GM12878 (cell line): ENCODE data around the gene NTM. TPM values are rescaled to one million over a fixed set of nuclear protein-coding genes. Genes with fewer than 3 reads are reported as not detected.

ENCODE experiments used
- ATAC-seq: fragments of 200-7000 bp; cut with Tn5 transposase; 3 replicates; pipeline ENCODE4 v1.9.1; 2020; ENCODE audit warnings: mild to moderate bottlenecking, moderate library complexity
- BruUV-seq: library from RNA; stranded (reverse); fragments of 400-500 nt; replicated peaks from 2 replicates; lab custom pipeline; 2021; lab: Mats Ljungman, UMichigan
- CTCF ChIA-PET: fragments of 300-600 bp; sonication (Branson Sonifier 250); formaldehyde crosslinking; extraction: SDS; loops from one replicate; lab custom pipeline; 2021; ENCODE audit warnings: inconsistent platforms; lab: Yijun Ruan, JAX
- POLR2A ChIA-PET: fragments of 350-600 bp; formaldehyde crosslinking; extraction: SDS; loops from one replicate; lab custom pipeline; 2021; ENCODE audit warnings: inconsistent platforms; lab: Charles Lee
- RAD21 ChIA-PET: fragments of 300-600 bp; sonication (Branson Sonifier 250); formaldehyde crosslinking; loops from one replicate; lab custom pipeline; 2023; ENCODE audit warnings: antibody characterized with exemption; ENCODE audit not compliant: unreplicated experiment; lab: Charles Lee
- SMC1A ChIA-PET: fragments of 300-600 bp; sonication (Branson Sonifier 250); formaldehyde crosslinking; loops from one replicate; lab custom pipeline; 2023; ENCODE audit not compliant: unreplicated experiment, uncharacterized antibody; lab: Charles Lee
- DNase-seq: peaks from one replicate; pipeline ENCODE4 v3.0.0-alpha.2; 2011; ENCODE audit warnings: low read depth, low spot score
- FAIRE-seq: peaks from 3 replicates; lab custom pipeline; 2011; peaks lifted over from hg19 to GRCh38; lab: Jason Lieb, UNC
- H2AFZ ChIP-seq: 2 replicates; pipeline ENCODE4 v1.6.0; 2011; ENCODE audit warnings: low read depth, low read length, control low read depth; ENCODE audit not compliant: control insufficient read depth
- H3K27ac ChIP-seq: 2 replicates; pipeline ENCODE4 v1.5.1; 2011; ENCODE audit warnings: control low read depth; ENCODE audit not compliant: control insufficient read depth, insufficient read depth
- H3K27me3 ChIP-seq, 2 experiments: replicated peaks in 1 of 2; 2 replicates each; pipeline versions ENCODE4 v1.6.0 to v1.6.1; 2011; ENCODE audit warnings: low read length in 1 of 2; ENCODE audit not compliant: control insufficient read depth in 2 of 2, insufficient read depth in 2 of 2
- H3K36me3 ChIP-seq, 2 experiments: 2 replicates each; pipeline ENCODE4 v1.5.1; 2011; ENCODE audit warnings: low read length in 1 of 2; ENCODE audit not compliant: control insufficient read depth in 2 of 2, insufficient read depth in 2 of 2
- H3K4me1 ChIP-seq: 2 replicates; pipeline ENCODE4 v1.6.1; 2011; ENCODE audit warnings: mild to moderate bottlenecking, low read length, moderate library complexity, mixed read lengths; ENCODE audit not compliant: control insufficient read depth, insufficient read depth
- H3K4me2 ChIP-seq: 2 replicates; pipeline ENCODE4 v1.6.0; 2011; ENCODE audit warnings: control low read depth; ENCODE audit not compliant: control insufficient read depth, insufficient read depth
- H3K4me3 ChIP-seq: fragments of 200-600 bp; sonication (generic); 2 replicates; pipeline ENCODE4 v1.5.1; 2016
- H3K79me2 ChIP-seq: 2 replicates; pipeline ENCODE4 v1.6.0; 2011; ENCODE audit warnings: low read length; ENCODE audit not compliant: control insufficient read depth, insufficient read depth
- H3K9ac ChIP-seq: 2 replicates; pipeline ENCODE4 v1.8.0; 2011; ENCODE audit warnings: low read length, control low read depth, mixed read lengths; ENCODE audit not compliant: control insufficient read depth, insufficient read depth
- H3K9me3 ChIP-seq: replicated peaks from 3 replicates; pipeline ENCODE4 v1.5.1; 2011; ENCODE audit warnings: mild to moderate bottlenecking, low read length; ENCODE audit not compliant: control insufficient read depth, insufficient read depth
- H4K20me1 ChIP-seq: 2 replicates; pipeline ENCODE4 v1.6.0; 2011; ENCODE audit not compliant: control insufficient read depth, insufficient read depth
- BACH1 ChIP-seq: fragments of 450-650 bp; IDR thresholded peaks from 2 replicates; pipeline ENCODE4 v1.6.1; 2017; ENCODE audit warnings: mild to moderate bottlenecking, borderline replicate concordance
- CHD4 ChIP-seq: fragments of 200-600 bp; sonication (generic); IDR thresholded peaks from 2 replicates; pipeline ENCODE4 v1.6.1; 2016; ENCODE audit warnings: mild to moderate bottlenecking
- IKZF1 ChIP-seq: fragments of 450-650 bp; conservative IDR thresholded peaks from 2 replicates; pipeline ENCODE4 v1.6.1; 2017; ENCODE audit warnings: antibody characterized with exemption, mild to moderate bottlenecking
- JUND ChIP-seq: IDR thresholded peaks from 2 replicates; pipeline ENCODE4 v1.6.1; 2012; ENCODE audit warnings: low read depth, mild to moderate bottlenecking, low read length, improper control_type of control experiment, moderate library complexity
- KAT2A ChIP-seq: conservative IDR thresholded peaks from 2 replicates; pipeline ENCODE4 v1.6.1; 2011; ENCODE audit warnings: low read depth, low read length; ENCODE audit not compliant: control insufficient read depth
- KDM1A ChIP-seq: fragments of 200-600 bp; sonication (generic); IDR thresholded peaks from 2 replicates; pipeline ENCODE4 v1.6.1; 2016; ENCODE audit warnings: borderline replicate concordance
- MTA2 ChIP-seq: fragments of 450-650 bp; IDR thresholded peaks from 2 replicates; pipeline ENCODE4 v1.6.1; 2016; ENCODE audit warnings: low read depth, mild to moderate bottlenecking, moderate library complexity
- RB1 ChIP-seq: fragments of 450-650 bp; formaldehyde crosslinking; IDR thresholded peaks from 2 replicates; pipeline ENCODE4 v1.6.1; 2017; ENCODE audit warnings: mild to moderate bottlenecking, borderline replicate concordance
- RBBP5 ChIP-seq: fragments of 200-600 bp; sonication (generic); conservative IDR thresholded peaks from 2 replicates; pipeline ENCODE4 v1.6.1; 2016
- RUNX3 ChIP-seq: IDR thresholded peaks from 2 replicates; pipeline ENCODE4 v1.6.1; 2012; ENCODE audit warnings: low read length, inconsistent platforms
- SIX5 ChIP-seq: IDR thresholded peaks from 2 replicates; pipeline ENCODE4 v1.6.1; 2011; ENCODE audit warnings: mild to moderate bottlenecking, low read depth, low read length, moderate library complexity; ENCODE audit not compliant: severe bottlenecking
- SPI1 ChIP-seq: IDR thresholded peaks from 2 replicates; pipeline ENCODE4 v1.6.1; 2011; ENCODE audit warnings: low read depth, mild to moderate bottlenecking, low read length, moderate library complexity, borderline replicate concordance; ENCODE audit not compliant: insufficient read depth
- YBX1 ChIP-seq: fragments of 450-650 bp; IDR thresholded peaks from 2 replicates; pipeline ENCODE4 v1.6.1; 2016; ENCODE audit warnings: antibody characterized with exemption
- WGBS: methylation state at CpG from one replicate; pipeline ENCODE4 v1.1.6; 2016; ENCODE audit warnings: low lambda C conversion rate; ENCODE audit not compliant: insufficient replicate concordance, insufficient coverage; ENCODE audit errors: missing lambda C conversion rate; 5-methylcytosine and 5-hydroxymethylcytosine counted together
- in situ Hi-C: fragments of 300-500 bp; cut with MboI; formaldehyde crosslinking; loops from 9 replicates; pipeline ENCODE4 v1.14.3; 2018; ENCODE audit warnings: mixed read lengths
- intact Hi-C: fragments of 100-400 bp; cut with micrococcal nuclease; formaldehyde crosslinking; loops from one replicate; pipeline ENCODE4 v1.14.2; 2022; ENCODE audit not compliant: unreplicated experiment
- polyA plus RNA-seq, 11 experiments: library from polyadenylated mRNA; depleted of rRNA in 4 of 11; unstranded in 6 of 11; stranded (reverse) in 5 of 11; fragments of >200 nt; fragmentation: Nextera tagmentation in 4 of 11; fragmentation: Illumina TruSeq in 1 of 11; extraction: Ambion mirVana in 4 of 11; extraction: Trizol in 1 of 11; gene quantifications; 1 replicate in 1 of 11; 2 replicates in 10 of 11; pipeline versions ENCODE4 v1.2.1 to v1.2.3, GENCODE V29; 2011 to 2016; ENCODE audit warnings: inconsistent platforms in 2 of 11, missing spikeins in 2 of 11, low read depth in 1 of 11
- total RNA-seq, 4 experiments: library from RNA; depleted of rRNA in 3 of 4; stranded (reverse); fragments of >200 nt in 3 of 4; fragmentation: Illumina TruSeq in 1 of 4; extraction: Trizol in 1 of 4; gene quantifications; 2 replicates each; pipeline versions ENCODE4 v1.2.1 to v1.2.3, GENCODE V29; 2013 to 2021
- TF ChIP-seq, protein P1 (sequence below): fragments of 450-650 bp; IDR thresholded peaks from 2 replicates; pipeline ENCODE4 v1.6.1; 2017; ENCODE audit warnings: mild to moderate bottlenecking, low read depth, inconsistent platforms; ENCODE audit not compliant: poor library complexity, severe bottlenecking

The NTM gene
- total and polyA plus RNA-seq, 10 of the 15 experiments (the other 5 are each of a cell fraction or from before 2014, with no cell fraction given), result not detected

GRCh38 chr11:131840545-131840944 lies 470.1 kb downstream of the NTM start:
- H3K9ac ChIP-seq, result no peak overlapping the region
- no peak for DNase-seq
- H2AFZ ChIP-seq, result no peak overlapping the region
- intact Hi-C loops, result no loop called here
- no peaks in the 10 kb centered on the region for H3K9me3 ChIP-seq
- no peaks in the 10 kb centered on the region for H3K36me3 ChIP-seq
- ChIA-PET RAD21 (no interaction called here), POLR2A (no interaction called here), SMC1A (no interaction called here), CTCF (interaction anchor here (0.8 to 1.3 kb wide), 2 partner anchors 92 to 286 kb away, joined by 3 read pairs; no protein-coding TSS in a partner anchor)
- in situ Hi-C loops, result no loop called here
- BruUV-seq, result no TSS peak
- ATAC-seq, result no peak
- TF ChIP-seq RBBP5 (no peak), RUNX3 (no peak), SPI1 (peak; percentile 58; the same call in 1 of the 2 replicates), JUND (no peak)
- H3K27me3 ChIP-seq, result no peaks in the 10 kb centered on the region; a peak in 2 of 4 replicates
- H4K20me1 ChIP-seq, result no peaks in the 10 kb centered on the region
- H3K4me1 ChIP-seq, result no peaks in the 10 kb centered on the region
- H3K4me3 ChIP-seq, result no peak overlapping the region
- no peak for FAIRE-seq
- H3K79me2 ChIP-seq, result no peaks in the 10 kb centered on the region
- WGBS, result 28% methylated on average over 3 of the region's 3 CpGs
- no peak overlapping the region for H3K27ac ChIP-seq
- no peak overlapping the region for H3K4me2 ChIP-seq

GRCh38 chr11:131841028-131841427 lies 470.6 kb downstream of the NTM start:
- no peak overlapping the region for H3K4me2 ChIP-seq
- no peak for TF ChIP-seq KAT2A
- TF ChIP-seq IKZF1, result no peak
- TF ChIP-seq, protein P1, sequence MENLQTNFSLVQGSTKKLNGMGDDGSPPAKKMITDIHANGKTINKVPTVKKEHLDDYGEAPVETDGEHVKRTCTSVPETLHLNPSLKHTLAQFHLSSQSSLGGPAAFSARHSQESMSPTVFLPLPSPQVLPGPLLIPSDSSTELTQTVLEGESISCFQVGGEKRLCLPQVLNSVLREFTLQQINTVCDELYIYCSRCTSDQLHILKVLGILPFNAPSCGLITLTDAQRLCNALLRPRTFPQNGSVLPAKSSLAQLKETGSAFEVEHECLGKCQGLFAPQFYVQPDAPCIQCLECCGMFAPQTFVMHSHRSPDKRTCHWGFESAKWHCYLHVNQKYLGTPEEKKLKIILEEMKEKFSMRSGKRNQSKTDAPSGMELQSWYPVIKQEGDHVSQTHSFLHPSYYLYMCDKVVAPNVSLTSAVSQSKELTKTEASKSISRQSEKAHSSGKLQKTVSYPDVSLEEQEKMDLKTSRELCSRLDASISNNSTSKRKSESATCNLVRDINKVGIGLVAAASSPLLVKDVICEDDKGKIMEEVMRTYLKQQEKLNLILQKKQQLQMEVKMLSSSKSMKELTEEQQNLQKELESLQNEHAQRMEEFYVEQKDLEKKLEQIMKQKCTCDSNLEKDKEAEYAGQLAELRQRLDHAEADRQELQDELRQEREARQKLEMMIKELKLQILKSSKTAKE, result no peak
- TF ChIP-seq BACH1, result no peak
- no peak for TF ChIP-seq MTA2
- no peak for TF ChIP-seq RB1
- TF ChIP-seq YBX1, result no peak
- no peak for TF ChIP-seq KDM1A
- no peak for TF ChIP-seq SIX5
- no peak for TF ChIP-seq CHD4

More at GRCh38 chr11:131841028-131841427, 470.6 kb downstream of the NTM start:
- H3K79me2 ChIP-seq, result no peaks in the 10 kb centered on the region
- intact Hi-C loops, result no loop called here
- no peak for ATAC-seq
- H3K9ac ChIP-seq, result no peak overlapping the region
- no peak overlapping the region for H2AFZ ChIP-seq
- no peaks in the 10 kb centered on the region; a peak in 2 of 4 replicates for H3K27me3 ChIP-seq
- H3K27ac ChIP-seq, result no peak overlapping the region
- CTCF ChIA-PET, result interaction anchor here (0.8 to 1.3 kb wide), 2 partner anchors 93 to 286 kb away, joined by 3 read pairs; no protein-coding TSS in a partner anchor
- no peaks in the 10 kb centered on the region for H4K20me1 ChIP-seq
- RAD21 ChIA-PET, result no interaction called here
- in situ Hi-C loops, result no loop called here
- H3K4me1 ChIP-seq, result no peaks in the 10 kb centered on the region
- no TSS peak for BruUV-seq
- H3K4me3 ChIP-seq, result no peak overlapping the region
- no peaks in the 10 kb centered on the region for H3K36me3 ChIP-seq
- POLR2A ChIA-PET, result no interaction called here
- H3K9me3 ChIP-seq, result no peaks in the 10 kb centered on the region
- SMC1A ChIA-PET, result no interaction called here
- no peak for FAIRE-seq
- WGBS, result 0% methylated on average over 1 of the region's 1 CpG
- DNase-seq, result no peak
